Gastrocnemius medialis (tissue), 4 donors: ENCODE results near the gene FAM107B. TPM values are rescaled to one million over a fixed set of nuclear protein-coding genes. Genes with fewer than 3 reads are reported as not detected.

Source experiments
- ATAC-seq, 2 donors: fragments of 150-250 bp; one replicate each; pipeline ENCODE4 v1.9.1; 2016
- DNase-seq, 2 donors: peaks; one replicate each; pipeline ENCODE4 v3.0.0-alpha.2; 2019
- H3K27ac ChIP-seq, 4 donors: fragments of 200-600 bp; sonication (generic); 1 replicate in 1 of 4; 2 replicates in 3 of 4; pipeline ENCODE4 v1.5.1; 2016 to 2018; ENCODE audit warnings: mild to moderate bottlenecking in 2 of 4, moderate library complexity in 1 of 4
- H3K27me3 ChIP-seq, 3 donors: fragments of 200-600 bp; sonication (generic) in 2 of 3; 1 replicate in 1 of 3; 2 replicates in 2 of 3; pipeline versions ENCODE4 v1.5.1 to v1.6.0; 2016 to 2019; ENCODE audit warnings: mild to moderate bottlenecking in 1 of 3, moderate library complexity in 1 of 3
- H3K36me3 ChIP-seq, 2 donors: fragments of 200-600 bp; sonication (generic) in 1 of 2; one replicate each; pipeline ENCODE4 v1.5.1; 2017 to 2018
- H3K4me1 ChIP-seq, 2 donors: fragments of 200-600 bp; sonication (generic) in 1 of 2; one replicate each; pipeline ENCODE4 v1.5.1; 2016 to 2017; ENCODE audit warnings: mild to moderate bottlenecking in 2 of 2
- H3K4me3 ChIP-seq, 4 donors: fragments of 200-600 bp; sonication (generic) in 3 of 4; 1 replicate in 1 of 4; 2 replicates in 3 of 4; pipeline ENCODE4 v1.5.1; 2016 to 2019; ENCODE audit warnings: mild to moderate bottlenecking in 2 of 4
- H3K9me3 ChIP-seq, 3 donors: fragments of 200-600 bp; sonication (generic) in 2 of 3; 1 replicate in 1 of 3; 2 replicates in 2 of 3; pipeline ENCODE4 v1.5.1; 2016 to 2019
- CTCF ChIP-seq, 5 experiments: fragments of 450-650 bp in 3 of 5; fragments of 200-600 bp in 2 of 5; sonication (generic) in 2 of 5; IDR thresholded peaks in 4 of 5; conservative IDR thresholded peaks in 1 of 5; 1 replicate in 4 of 5; 2 replicates in 1 of 5; pipeline ENCODE4 v1.5.1; 2016 to 2019; ENCODE audit warnings: antibody characterized with exemption in 5 of 5, mild to moderate bottlenecking in 3 of 5, moderate library complexity in 3 of 5
- POLR2A ChIP-seq, 2 donors: fragments of 450-650 bp; IDR thresholded peaks; one replicate each; pipeline ENCODE4 v1.6.1; 2017; ENCODE audit warnings: antibody characterized with exemption in 2 of 2, mild to moderate bottlenecking in 2 of 2, moderate library complexity in 2 of 2
- in situ Hi-C, 4 donors: fragments of 200-750 bp; cut with MboI; loops; one replicate each; pipeline versions ENCODE4 v1.15.0 to v1.8.0; 2017; ENCODE audit warnings: low sequenced_read_pairs in 4 of 4
- intact Hi-C: fragments of 100-400 bp; cut with DNase I; formaldehyde crosslinking; loops from one replicate; pipeline ENCODE4 v1.15.1; 2023; ENCODE audit warnings: low total_unique reads
- total RNA-seq, 4 donors: library from RNA; depleted of rRNA; stranded (reverse); fragments of >200 nt; gene quantifications; one replicate each; pipeline versions ENCODE4 v1.1.0 to v1.2.3, GENCODE V29; 2016

The FAM107B gene
- total RNA-seq, 4 donors from 2014 or later, result 1.5 to 3.7 (median 2.6) TPM

GRCh38 chr10:14775656-14776055 lies 959 bp upstream of the FAM107B start:
- no peaks in the 10 kb centered on the region for H3K4me1 ChIP-seq
- intact Hi-C loops, result no loop called here
- no peaks in the 10 kb centered on the region for H3K9me3 ChIP-seq
- in situ Hi-C loops, result no loop called here
- H3K27me3 ChIP-seq, result no peaks in the 10 kb centered on the region
- H3K4me3 ChIP-seq, result no peak overlapping the region
- DNase-seq, result no peak
- no peak overlapping the region for H3K27ac ChIP-seq
- H3K36me3 ChIP-seq, result no peaks in the 10 kb centered on the region
- no peak for ATAC-seq
- TF ChIP-seq POLR2A (IDR thresholded peaks at IDR 0.05) (no peak), CTCF (IDR thresholded peaks at IDR 0.05 in 4 of 5, conservative IDR thresholded peaks at IDR 0.05 in 1 of 5) (no peak)

GRCh38 chr10:14774214-14774580 lies 500 bp downstream of the FAM107B start:
- in situ Hi-C loops, result no loop called here
- intact Hi-C loops, result no loop called here
- DNase-seq, result no peak

GRCh38 chr10:14773551-14774213 lies 1.0 kb downstream of the FAM107B start:
- no peak overlapping the region for H3K27ac ChIP-seq
- no peaks in the 10 kb centered on the region for H3K27me3 ChIP-seq
- TF ChIP-seq POLR2A (IDR thresholded peaks at IDR 0.05), result no peak
- no peak for TF ChIP-seq CTCF (IDR thresholded peaks at IDR 0.05 in 4 of 5, conservative IDR thresholded peaks at IDR 0.05 in 1 of 5)
- peak in 1 of 2 donors; percentile 50 for ATAC-seq
- H3K36me3 ChIP-seq, result no peaks in the 10 kb centered on the region
- H3K4me1 ChIP-seq, result no peaks in the 10 kb centered on the region
- DNase-seq, result no peak
- intact Hi-C loops (no loop called here), in situ Hi-C loops (no loop called here)
- H3K9me3 ChIP-seq, result no peaks in the 10 kb centered on the region
- no peak overlapping the region for H3K4me3 ChIP-seq

More at GRCh38 chr10:14774214-14774580, 500 bp downstream of the FAM107B start:
- no peak for ATAC-seq
- Histone ChIP-seq H3K9me3 (no peaks in the 10 kb centered on the region), H3K4me3 (no peak overlapping the region), H3K4me1 (no peaks in the 10 kb centered on the region), H3K36me3 (no peaks in the 10 kb centered on the region), H3K27ac (no peak overlapping the region), H3K27me3 (no peaks in the 10 kb centered on the region)
- TF ChIP-seq POLR2A (IDR thresholded peaks at IDR 0.05), result no peak

GRCh38 chr10:14772399-14772798 lies 2.3 kb downstream of the FAM107B start:
- TF ChIP-seq CTCF (IDR thresholded peaks at IDR 0.05 in 4 of 5, conservative IDR thresholded peaks at IDR 0.05 in 1 of 5), result no peak
- TF ChIP-seq POLR2A (IDR thresholded peaks at IDR 0.05), result no peak
- Histone ChIP-seq H3K4me3 (no peak overlapping the region), H3K27me3 (no peaks in the 10 kb centered on the region), H3K27ac (no peak overlapping the region), H3K4me1 (no peaks in the 10 kb centered on the region), H3K9me3 (no peaks in the 10 kb centered on the region), H3K36me3 (no peaks in the 10 kb centered on the region)
- no peak for ATAC-seq
- intact Hi-C loops, result no loop called here
- in situ Hi-C loops, result no loop called here
- no peak for DNase-seq

GRCh38 chr10:14770927-14771326 lies 3.8 kb downstream of the FAM107B start:
- no peak for ATAC-seq
- Histone ChIP-seq H3K9me3 (no peaks in the 10 kb centered on the region), H3K4me3 (no peak overlapping the region), H3K36me3 (no peaks in the 10 kb centered on the region), H3K27me3 (no peaks in the 10 kb centered on the region), H3K4me1 (no peaks in the 10 kb centered on the region), H3K27ac (no peak overlapping the region)
- in situ Hi-C loops, result no loop called here
- no peak for DNase-seq
- no peak for TF ChIP-seq CTCF (IDR thresholded peaks at IDR 0.05 in 4 of 5, conservative IDR thresholded peaks at IDR 0.05 in 1 of 5)
- no peak for TF ChIP-seq POLR2A (IDR thresholded peaks at IDR 0.05)
- intact Hi-C loops, result no loop called here
